ENCODE data around the gene CYFIP2. TPM values are rescaled to one million over a fixed set of nuclear protein-coding genes. Genes with fewer than 3 reads are reported as not detected.

Gene CYFIP2
- total RNA-seq, 3 donors from 2014 or later, result 24.8 to 28.6 (median 25.8) TPM

DNA sequence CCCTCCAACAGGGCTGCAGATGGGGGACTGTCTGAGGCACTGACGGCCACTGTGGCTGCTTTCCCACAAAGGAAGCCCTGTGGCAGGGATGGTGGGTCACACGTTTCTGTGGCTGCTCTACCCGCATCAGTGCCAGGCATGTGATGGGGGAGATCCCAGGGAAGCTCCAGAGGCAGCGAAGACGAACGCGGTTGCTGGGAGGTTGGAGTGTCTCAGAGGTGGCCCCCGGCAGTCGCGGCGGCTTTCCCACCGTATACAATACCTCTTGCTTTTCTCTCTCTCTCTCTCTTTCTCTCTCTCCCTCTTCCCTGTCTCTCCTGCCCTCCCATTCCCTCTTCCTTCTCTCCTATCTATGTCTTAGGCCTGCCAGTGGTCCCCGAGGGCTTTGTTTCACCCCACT is 56.7 kb downstream of the CYFIP2 start:
- H3K4me1 ChIP-seq (ENCODE audit: low read depth), result no peaks in the 10 kb centered on the region
- H3K36me3 ChIP-seq (ENCODE audit: low read depth), result no peaks in the 10 kb centered on the region
- intact Hi-C loops (cut with DNase I, micrococcal nuclease), result loop anchor here in 1 of 2 donors (10.0 kb wide), 1 partner anchor 392 kb away; no protein-coding TSS in a partner anchor

DNA sequence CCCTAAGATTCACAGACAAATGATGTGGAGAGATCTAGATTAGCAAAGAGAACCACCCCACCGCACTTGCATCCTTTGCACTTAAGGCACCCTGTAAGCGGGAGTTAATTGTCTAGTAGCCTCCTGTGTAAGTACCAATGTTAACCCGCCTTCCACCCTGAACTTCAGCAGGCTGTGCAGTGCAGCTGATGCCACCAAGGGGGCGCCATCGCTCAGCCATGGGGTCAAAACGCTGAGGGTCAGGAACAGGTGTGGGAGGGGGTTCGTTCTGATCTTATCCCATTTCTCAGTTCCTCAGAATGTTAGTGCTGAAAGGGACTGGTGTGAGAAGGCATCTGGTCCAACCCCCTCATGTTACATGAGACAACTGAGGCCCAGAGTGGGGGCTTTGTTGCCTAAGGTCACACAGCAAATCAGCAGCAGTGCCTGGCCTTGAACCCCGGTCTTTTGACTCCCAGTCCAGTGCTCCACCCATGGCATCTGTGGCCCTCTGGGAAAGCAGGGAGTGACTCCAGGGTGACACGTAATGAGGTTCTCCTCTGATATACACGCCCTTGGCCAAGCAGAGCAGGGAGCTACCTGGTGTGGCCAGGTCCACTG is 57.3 kb downstream of the CYFIP2 start:
- no peak for DNase-seq
- TF ChIP-seq, protein P1, sequence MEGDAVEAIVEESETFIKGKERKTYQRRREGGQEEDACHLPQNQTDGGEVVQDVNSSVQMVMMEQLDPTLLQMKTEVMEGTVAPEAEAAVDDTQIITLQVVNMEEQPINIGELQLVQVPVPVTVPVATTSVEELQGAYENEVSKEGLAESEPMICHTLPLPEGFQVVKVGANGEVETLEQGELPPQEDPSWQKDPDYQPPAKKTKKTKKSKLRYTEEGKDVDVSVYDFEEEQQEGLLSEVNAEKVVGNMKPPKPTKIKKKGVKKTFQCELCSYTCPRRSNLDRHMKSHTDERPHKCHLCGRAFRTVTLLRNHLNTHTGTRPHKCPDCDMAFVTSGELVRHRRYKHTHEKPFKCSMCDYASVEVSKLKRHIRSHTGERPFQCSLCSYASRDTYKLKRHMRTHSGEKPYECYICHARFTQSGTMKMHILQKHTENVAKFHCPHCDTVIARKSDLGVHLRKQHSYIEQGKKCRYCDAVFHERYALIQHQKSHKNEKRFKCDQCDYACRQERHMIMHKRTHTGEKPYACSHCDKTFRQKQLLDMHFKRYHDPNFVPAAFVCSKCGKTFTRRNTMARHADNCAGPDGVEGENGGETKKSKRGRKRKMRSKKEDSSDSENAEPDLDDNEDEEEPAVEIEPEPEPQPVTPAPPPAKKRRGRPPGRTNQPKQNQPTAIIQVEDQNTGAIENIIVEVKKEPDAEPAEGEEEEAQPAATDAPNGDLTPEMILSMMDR (IDR thresholded peaks at IDR 0.05), result no peak
- no peak overlapping the region for H3K4me3 ChIP-seq
- no peak for ATAC-seq
- H3K9me3 ChIP-seq, result no peaks in the 10 kb centered on the region
- H3K4me1 ChIP-seq (ENCODE audit: low read depth), result no peaks in the 10 kb centered on the region
- H3K36me3 ChIP-seq (ENCODE audit: low read depth), result no peaks in the 10 kb centered on the region
- intact Hi-C loops (cut with DNase I, micrococcal nuclease), result loop anchor here in 1 of 2 donors (10.0 kb wide), 1 partner anchor 392 kb away; no protein-coding TSS in a partner anchor

More for the DNA sequence above, 56.7 kb downstream of the CYFIP2 start:
- DNase-seq, result no peak
- ATAC-seq, result no peak
- Histone ChIP-seq H3K4me3 (no peak overlapping the region), H3K9me3 (no peaks in the 10 kb centered on the region)
- TF ChIP-seq, protein P1 (IDR thresholded peaks at IDR 0.05), result no peak

DNA sequence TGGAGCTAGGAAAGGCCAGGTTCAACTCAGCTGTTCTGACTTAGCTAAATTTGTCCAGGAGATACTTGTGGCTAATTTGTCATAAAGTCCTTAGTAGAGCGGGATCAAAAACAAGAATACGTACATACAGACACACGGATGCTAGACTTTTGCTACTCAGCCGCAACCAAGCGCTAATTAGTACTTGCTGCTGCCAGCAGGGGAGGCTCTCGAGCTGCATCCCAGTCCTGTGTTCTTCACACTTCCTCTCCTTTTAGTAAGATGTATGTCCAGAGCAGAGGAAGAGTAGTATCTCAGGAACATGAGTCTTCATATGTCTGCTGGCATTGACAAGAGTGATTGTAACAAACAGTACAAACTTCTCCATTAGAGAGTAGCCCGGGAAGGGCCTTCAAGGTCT is 58.3 kb downstream of the CYFIP2 start:
- no peak overlapping the region for H3K4me3 ChIP-seq
- intact Hi-C loops (cut with DNase I, micrococcal nuclease), result loop anchor here in 1 of 2 donors (10.0 kb wide), 1 partner anchor 391 kb away; no protein-coding TSS in a partner anchor
- no peaks in the 10 kb centered on the region for H3K9me3 ChIP-seq
- H3K36me3 ChIP-seq (ENCODE audit: low read depth), result no peaks in the 10 kb centered on the region
- ATAC-seq, result no peak
- TF ChIP-seq, protein P1 (IDR thresholded peaks at IDR 0.05), result no peak
- no peaks in the 10 kb centered on the region for H3K4me1 ChIP-seq (ENCODE audit: low read depth)
- no peak for DNase-seq

DNA sequence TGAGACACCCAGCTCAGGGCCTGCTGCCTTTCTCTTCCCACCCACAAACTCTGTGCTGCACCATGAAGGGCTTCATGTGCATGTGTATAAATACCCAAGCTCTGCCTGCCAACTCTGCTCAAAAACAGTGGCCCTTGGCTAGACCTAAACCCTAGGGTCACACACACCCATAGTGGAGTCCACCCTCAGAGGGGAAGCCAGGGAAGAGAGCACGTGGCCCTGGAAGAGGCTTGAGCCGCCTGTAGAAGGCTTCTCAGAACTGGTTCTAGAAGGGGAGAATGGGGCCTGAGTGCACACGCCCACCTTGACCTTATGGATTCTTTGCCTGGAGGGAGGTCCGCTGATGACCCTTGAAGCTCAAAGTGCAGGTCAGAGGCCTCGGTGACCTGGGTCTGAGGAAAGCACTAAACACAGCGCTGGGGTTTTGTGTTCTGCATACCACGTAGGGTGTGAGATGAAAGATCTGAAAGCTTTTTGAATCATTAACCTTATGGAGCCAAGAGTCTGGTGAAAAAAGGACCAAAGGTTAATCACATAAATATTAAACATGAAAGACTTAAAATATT is 60.6 kb downstream of the CYFIP2 start:
- ATAC-seq (no peak), DNase-seq (no peak)
- TF ChIP-seq, protein P1 (IDR thresholded peaks at IDR 0.05), result no peak
- H3K36me3 ChIP-seq (ENCODE audit: low read depth), result no peaks in the 10 kb centered on the region
- intact Hi-C loops (cut with DNase I, micrococcal nuclease), result loop anchor here in 1 of 2 donors (10.0 kb wide), 1 partner anchor 388 kb away; no protein-coding TSS in a partner anchor
- no peak overlapping the region for H3K4me3 ChIP-seq
- no peaks in the 10 kb centered on the region for H3K4me1 ChIP-seq (ENCODE audit: low read depth)
- no peaks in the 10 kb centered on the region for H3K9me3 ChIP-seq

DNA sequence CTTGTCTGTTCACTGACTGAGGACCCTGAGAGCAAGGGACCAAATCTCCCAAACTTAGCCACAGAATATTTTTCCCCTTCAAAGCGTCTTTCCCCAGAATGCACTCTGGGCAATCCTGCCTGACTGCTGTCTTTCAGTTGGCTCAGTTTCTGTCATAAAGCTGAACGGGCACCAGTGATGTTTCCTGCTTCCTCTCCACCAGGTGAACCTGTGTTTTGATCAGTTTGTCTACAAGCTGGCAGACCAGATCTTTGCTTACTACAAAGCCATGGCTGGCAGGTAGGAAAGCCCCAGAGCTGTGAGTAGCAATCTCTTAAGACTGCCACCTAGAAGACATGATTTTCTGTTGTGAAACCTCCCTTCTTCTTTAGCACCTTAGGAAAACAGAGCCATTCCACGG is 61.8 kb downstream of the CYFIP2 start:
- ATAC-seq (peak; percentile 71), DNase-seq (peak in 1 of 3 donors; percentile 16)
- intact Hi-C loops (cut with DNase I, micrococcal nuclease), result loop anchor here in 1 of 2 donors (10.0 kb wide), 1 partner anchor 387 kb away; no protein-coding TSS in a partner anchor
- H3K36me3 ChIP-seq (ENCODE audit: low read depth), result no peaks in the 10 kb centered on the region
- no peaks in the 10 kb centered on the region for H3K4me1 ChIP-seq (ENCODE audit: low read depth)
- TF ChIP-seq, protein P1 (IDR thresholded peaks at IDR 0.05), result no peak
- H3K4me3 ChIP-seq, result no peak overlapping the region
- H3K9me3 ChIP-seq, result no peaks in the 10 kb centered on the region

Measured in mucosa of descending colon (tissue), 3 donors.